Aorta (tissue), 5 donors: ENCODE results near the gene SMIM38. TPM values are rescaled to one million over a fixed set of nuclear protein-coding genes. Genes with fewer than 3 reads are reported as not detected.
"Not testable (repeated sequence)": the region's sequence is repeated elsewhere in the genome, so short reads cannot be mapped to it uniquely, and the experiment has no call there.

Experiments used
- ATAC-seq: fragments of 200-7000 bp; cut with Tn5 transposase; one replicate; pipeline ENCODE4 v1.9.1; 2022; ENCODE audit warnings: moderate library complexity; ENCODE audit not compliant: low FRiP score
- DNase-seq, 2 donors: peaks; one replicate each; pipeline ENCODE4 v3.0.0-alpha.2; 2020
- H3K27ac ChIP-seq, 2 donors: one replicate each; pipeline ENCODE4 v1.5.1; 2013; ENCODE audit warnings: low read length in 2 of 2, mild to moderate bottlenecking in 2 of 2, moderate library complexity in 2 of 2, control low read depth in 1 of 2, inconsistent platforms in 1 of 2, low read depth in 1 of 2
- H3K27me3 ChIP-seq, 2 donors: one replicate each; pipeline ENCODE4 v1.6.1; 2013; ENCODE audit warnings: control low read depth in 1 of 2, low read length in 1 of 2, mild to moderate bottlenecking in 1 of 2, moderate library complexity in 1 of 2; ENCODE audit not compliant: insufficient read depth in 2 of 2, control insufficient read depth in 1 of 2
- H3K36me3 ChIP-seq, 2 donors: one replicate each; pipeline ENCODE4 v1.6.1; 2013; ENCODE audit warnings: control low read depth in 1 of 2, low read length in 1 of 2, mild to moderate bottlenecking in 1 of 2; ENCODE audit not compliant: insufficient read depth in 2 of 2, control insufficient read depth in 1 of 2
- H3K4me1 ChIP-seq, 2 donors: one replicate each; pipeline ENCODE4 v1.6.1; 2013; ENCODE audit warnings: low read length in 2 of 2, control low read depth in 1 of 2, mild to moderate bottlenecking in 1 of 2, moderate library complexity in 1 of 2; ENCODE audit not compliant: insufficient read depth in 2 of 2, control insufficient read depth in 1 of 2
- H3K4me3 ChIP-seq, 2 donors: one replicate each; pipeline ENCODE4 v1.5.1; 2013; ENCODE audit warnings: low read length in 2 of 2, control low read depth in 1 of 2, mild to moderate bottlenecking in 1 of 2
- H3K9me3 ChIP-seq: one replicate; pipeline ENCODE4 v1.6.1; 2013; ENCODE audit warnings: mild to moderate bottlenecking, low read length; ENCODE audit not compliant: control insufficient read depth
- WGBS, 2 donors: extraction: QIAGEN DNeasy Blood & Tissue Kit; methylation state at CpG; one replicate each; pipeline ENCODE4 v1.1.7; 2013; 5-methylcytosine and 5-hydroxymethylcytosine counted together
- intact Hi-C, 2 donors: fragments of 100-400 bp; cut with DNase I; formaldehyde crosslinking; loops; one replicate each; pipeline versions ENCODE4 v1.14.2 to v1.15.0; 2022
- polyA plus RNA-seq, 2 donors: library from polyadenylated mRNA; stranded (reverse); fragments of 200-250 nt; gene quantifications; one replicate each; pipeline ENCODE4 v1.2.3, GENCODE V29; 2013
- total RNA-seq, 2 donors: library from RNA; stranded (reverse); fragmentation: NEBNext Ultra II Directional; extraction: Animal tissue kit (Norgen Biotek cat#: 25700); gene quantifications; one replicate each; pipeline ENCODE4 v1.2.1, GENCODE V29; 2021
- donor health status: healthy with polysubstance abuse.
- donor health status: Bipolar disorder and iron deficiency.
- donor health status: DM: no; HTN: no; CAD: no.
- donor health status: DM: no; HTN: no; CAD: no.
- donor health status: DM: yes; HTN: yes; CAD: no.

Gene SMIM38
- total and polyA plus RNA-seq, 4 donors, result 0.56 to 2.8 (median 1.6) TPM; not detected in 1

- peaks cover 0 to 2% of the 10 kb centered on the region in 2 donors for H3K4me1 ChIP-seq
- DNase-seq, result no peak
- 93 to 94% methylated on average over 7 of the region's 7 CpGs for WGBS, 2 donors
- intact Hi-C loops, result loop anchor here in 1 of 2 donors (10.0 kb wide), 1 partner anchor 113 kb away; no protein-coding TSS in a partner anchor
- H3K4me3 ChIP-seq, result no peak overlapping the region
- H3K36me3 ChIP-seq, result no peaks in the 10 kb centered on the region
- no peak overlapping the region for H3K27ac ChIP-seq
- H3K27me3 ChIP-seq, result no peaks in the 10 kb centered on the region
- no peak for ATAC-seq
- H3K9me3 ChIP-seq, result no peaks in the 10 kb centered on the region
Observed at GRCh38 chr11:69132301-69132670, 23.4 kb upstream of the SMIM38 start.

GRCh38 chr11:69133251-69133650 lies 22.5 kb upstream of the SMIM38 start:
- H3K36me3 ChIP-seq, result no peaks in the 10 kb centered on the region
- H3K9me3 ChIP-seq, result no peaks in the 10 kb centered on the region
- DNase-seq (no peak), ATAC-seq (no peak)
- WGBS, 2 donors, result 96 to 99% methylated on average over 4 of the region's 4 CpGs
- no peak overlapping the region for H3K4me3 ChIP-seq
- intact Hi-C loops, result loop anchor here in 1 of 2 donors (1.0 to 10.0 kb wide), 2 partner anchors 20 to 112 kb away; no protein-coding TSS in a partner anchor
- H3K27me3 ChIP-seq, result no peaks in the 10 kb centered on the region
- no peak overlapping the region for H3K27ac ChIP-seq
- H3K4me1 ChIP-seq, result no peaks in the 10 kb centered on the region

GRCh38 chr11:69134182-69134581 lies 21.6 kb upstream of the SMIM38 start:
- not testable (repeated sequence) for ATAC-seq, H3K27ac ChIP-seq, H3K4me1 ChIP-seq, H3K4me3 ChIP-seq, H3K27me3 ChIP-seq, H3K36me3 ChIP-seq, H3K9me3 ChIP-seq, DNase-seq
- WGBS, 2 donors, result 93 to 98% methylated on average over 2 of the region's 2 CpGs
- intact Hi-C loops, result loop anchor here in 1 of 2 donors (10.0 kb wide), 1 partner anchor 111 kb away; no protein-coding TSS in a partner anchor

GRCh38 chr11:69134957-69135356 lies 20.8 kb upstream of the SMIM38 start:
- Histone ChIP-seq H3K27ac (no peak overlapping the region), H3K4me3 (no peak overlapping the region), H3K27me3 (no peaks in the 10 kb centered on the region), H3K4me1 (no peaks in the 10 kb centered on the region), H3K36me3 (no peaks in the 10 kb centered on the region), H3K9me3 (no peaks in the 10 kb centered on the region)
- ATAC-seq, result no peak
- intact Hi-C loops, result loop anchor here in 1 of 2 donors (10.0 kb wide), 1 partner anchor 110 kb away; no protein-coding TSS in a partner anchor
- no peak for DNase-seq
- 91 to 93% methylated on average over 8 of the region's 8 CpGs for WGBS, 2 donors

GRCh38 chr11:69135420-69136363 lies 20.0 kb upstream of the SMIM38 start:
- H3K27me3 ChIP-seq, result no peaks in the 10 kb centered on the region
- 87 to 88% methylated on average over 14 of the region's 14 CpGs for WGBS, 2 donors
- intact Hi-C loops, result loop anchor here in 1 of 2 donors (10.0 kb wide), 1 partner anchor 109 kb away; no protein-coding TSS in a partner anchor
- ATAC-seq (no peak), DNase-seq (no peak)
- H3K9me3 ChIP-seq, result no peaks in the 10 kb centered on the region
- no peak overlapping the region for H3K27ac ChIP-seq
- H3K4me3 ChIP-seq, result no peak overlapping the region
- no peaks in the 10 kb centered on the region for H3K4me1 ChIP-seq
- H3K36me3 ChIP-seq, result no peaks in the 10 kb centered on the region

- ATAC-seq (no peak), DNase-seq (no peak)
- Histone ChIP-seq H3K4me1 (no peaks in the 10 kb centered on the region), H3K4me3 (no peak overlapping the region), H3K27ac (no peak overlapping the region), H3K9me3 (no peaks in the 10 kb centered on the region), H3K27me3 (no peaks in the 10 kb centered on the region), H3K36me3 (no peaks in the 10 kb centered on the region)
- intact Hi-C loops, result loop anchor here in 1 of 2 donors (10.0 kb wide), 1 partner anchor 108 kb away; no protein-coding TSS in a partner anchor
- WGBS, 2 donors, result 97% methylated on average over 9 of the region's 9 CpGs
Observed at GRCh38 chr11:69136471-69136870, 19.3 kb upstream of the SMIM38 start.

GRCh38 chr11:69137151-69137844 lies 18.4 kb upstream of the SMIM38 start:
- DNase-seq (no peak), ATAC-seq (no peak)
- intact Hi-C loops, result loop anchor here in 1 of 2 donors (10.0 kb wide), 1 partner anchor 108 kb away; no protein-coding TSS in a partner anchor
- Histone ChIP-seq H3K9me3 (no peaks in the 10 kb centered on the region), H3K4me1 (no peaks in the 10 kb centered on the region), H3K36me3 (no peaks in the 10 kb centered on the region), H3K27ac (no peak overlapping the region), H3K4me3 (no peak overlapping the region), H3K27me3 (no peaks in the 10 kb centered on the region)
- 96% methylated on average over 8 of the region's 8 CpGs for WGBS, 2 donors

GRCh38 chr11:69138265-69138664 lies 17.5 kb upstream of the SMIM38 start:
- no peaks in the 10 kb centered on the region for H3K36me3 ChIP-seq

More at GRCh38 chr11:69138265-69138664, 17.5 kb upstream of the SMIM38 start:
- DNase-seq (no peak), ATAC-seq (no peak)
- Histone ChIP-seq H3K4me1 (no peaks in the 10 kb centered on the region), H3K27me3 (no peaks in the 10 kb centered on the region), H3K4me3 (no peak overlapping the region), H3K27ac (no peak overlapping the region), H3K9me3 (no peaks in the 10 kb centered on the region)
- WGBS, 2 donors, result 80 to 87% methylated on average over 3 of the region's 3 CpGs
- intact Hi-C loops, result loop anchor here in 1 of 2 donors (10.0 kb wide), 1 partner anchor 107 kb away; no protein-coding TSS in a partner anchor
